GM18499 (cell line): ENCODE measurements around the gene FOXO1.

Experiments
- ATAC-seq: cut with Tn5 transposase; IDR thresholded peaks from one replicate; pipeline ENCODE4 v1.9.1; 2021; ENCODE audit warnings: moderate number of reproducible peaks; ENCODE audit not compliant: insufficient read depth, unreplicated experiment

Gene FOXO1

DNA sequence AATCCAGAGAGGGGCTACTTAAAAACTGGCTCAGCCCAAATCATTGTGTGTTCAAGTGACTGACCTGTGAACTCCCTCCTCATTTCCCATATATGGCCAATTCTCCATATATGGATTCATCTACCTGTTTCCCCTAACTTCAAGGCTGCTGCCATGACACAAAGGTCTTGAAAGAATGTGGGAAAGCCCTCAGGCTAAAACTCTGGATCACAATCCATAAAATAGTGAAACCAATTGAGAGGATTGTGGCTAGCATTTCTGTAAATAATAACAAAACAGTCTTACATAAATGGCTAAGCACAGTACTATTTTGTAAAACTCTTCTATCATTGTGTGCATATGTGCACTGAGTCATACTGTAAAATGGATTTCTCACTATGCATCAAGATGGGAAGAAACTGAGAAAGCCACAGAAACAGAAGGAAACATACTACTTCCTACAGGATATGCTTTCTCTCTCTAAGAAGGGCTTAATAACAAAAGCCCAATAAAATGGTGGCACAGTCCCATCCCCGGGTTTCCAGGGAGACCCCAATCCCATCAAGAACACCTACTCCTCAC lies 80.5 kb downstream of the FOXO1 start:
- ATAC-seq: no peak

DNA sequence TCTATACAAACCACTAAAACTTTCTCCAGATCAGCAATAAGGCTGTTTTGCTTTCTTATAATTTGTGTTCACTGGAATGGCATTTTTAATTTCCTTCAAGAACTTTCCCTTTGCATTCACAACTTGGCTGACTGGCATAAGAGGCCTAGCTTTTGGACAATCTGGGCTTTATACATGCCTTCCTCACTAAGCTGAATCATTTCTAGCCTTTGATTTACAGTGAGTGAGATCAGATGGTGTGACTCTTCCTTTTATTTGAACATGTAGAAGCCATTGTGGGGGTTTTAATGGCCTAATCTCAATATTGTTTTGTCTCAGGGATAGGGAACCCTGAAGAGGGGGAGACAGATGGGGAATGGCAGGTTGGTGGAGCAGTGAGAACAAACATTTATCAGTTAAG lies 82.7 kb downstream of the FOXO1 start:
- ATAC-seq: no peak

DNA sequence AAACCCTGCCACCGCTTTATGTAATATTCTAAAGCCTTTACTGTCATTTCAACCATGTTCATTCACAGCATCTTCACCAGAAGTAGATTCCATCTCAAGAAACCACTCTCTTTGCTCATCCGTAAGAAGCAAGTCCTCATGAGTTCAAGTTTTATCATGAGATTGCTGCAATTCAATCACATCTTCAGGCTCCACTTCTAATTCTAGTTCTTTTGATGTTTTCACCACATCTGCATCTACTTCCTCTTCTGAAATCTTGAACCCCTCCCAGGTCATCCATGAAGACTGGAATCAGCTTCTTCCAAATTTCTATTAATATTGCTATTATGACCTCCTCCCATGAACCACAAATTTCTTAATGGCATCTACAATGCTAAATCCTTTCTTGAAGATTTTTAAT lies 83.9 kb downstream of the FOXO1 start:
- ATAC-seq: no peak

- no peak for ATAC-seq
Measured at GRCh38 chr13:40581277-40581579, 85.2 kb downstream of the FOXO1 start.

DNA sequence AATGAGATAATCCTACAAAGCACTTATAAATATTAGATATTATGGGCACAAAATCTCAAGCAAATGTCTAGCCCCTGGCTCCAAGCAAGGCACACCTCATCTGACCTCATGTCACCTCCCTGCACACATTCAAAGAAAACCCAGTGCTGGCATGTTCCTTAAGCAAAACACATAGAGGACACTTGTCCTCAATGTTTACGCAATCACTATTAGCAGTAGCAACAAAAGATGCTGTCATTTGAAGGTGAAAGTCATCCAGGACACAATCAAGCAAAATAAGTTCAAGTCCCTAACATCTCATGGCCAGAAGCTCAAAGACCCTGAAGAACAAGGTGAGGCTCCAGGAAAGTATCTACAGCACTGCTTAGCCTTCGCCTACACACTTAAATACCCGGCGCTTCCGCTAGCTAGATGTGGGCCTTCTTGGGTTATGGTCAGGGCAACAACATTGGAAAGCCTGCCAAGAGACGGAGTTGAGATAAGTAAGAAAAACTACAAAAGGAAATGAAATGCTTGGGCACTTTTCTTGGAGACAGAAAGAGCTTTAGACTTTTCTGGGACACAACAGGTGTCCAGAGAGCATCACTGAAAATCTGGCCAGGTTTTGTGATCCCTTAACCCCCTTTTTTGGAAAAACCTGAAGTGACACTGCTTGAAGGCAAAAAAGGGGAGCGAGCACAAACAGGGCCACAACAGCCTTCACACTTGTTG lies 85.7 kb downstream of the FOXO1 start:
- no peak for ATAC-seq

- ATAC-seq: no peak
Measured at GRCh38 chr13:40579535-40579934, 86.9 kb downstream of the FOXO1 start.

- no peak for ATAC-seq
Measured at GRCh38 chr13:40578055-40578454, 88.4 kb downstream of the FOXO1 start.

GRCh38 chr13:40576369-40576768 lies 90.1 kb downstream of the FOXO1 start:
- no peak for ATAC-seq

DNA sequence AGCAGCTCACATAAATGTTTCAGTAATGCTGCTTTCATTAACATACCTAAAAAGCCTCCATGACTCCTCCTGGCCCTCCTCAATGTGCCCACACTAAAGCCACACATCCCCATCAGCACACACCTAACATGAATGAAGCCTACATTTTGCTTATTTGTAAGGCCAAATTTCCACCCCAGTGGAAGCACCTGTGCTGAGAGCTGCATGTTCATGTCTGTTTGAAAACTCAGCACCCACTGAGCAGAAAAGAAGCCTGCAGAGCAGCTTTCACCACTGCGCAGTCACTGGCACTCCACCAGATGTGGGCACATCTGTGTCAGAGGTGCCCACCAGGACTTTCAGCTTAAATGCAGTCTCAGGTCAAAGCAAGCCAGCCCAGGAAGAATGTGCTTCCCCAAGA lies 93.5 kb downstream of the FOXO1 start:
- ATAC-seq: no peak

- ATAC-seq: no peak
Measured at GRCh38 chr13:40571338-40571963, 95.0 kb downstream of the FOXO1 start.

DNA sequence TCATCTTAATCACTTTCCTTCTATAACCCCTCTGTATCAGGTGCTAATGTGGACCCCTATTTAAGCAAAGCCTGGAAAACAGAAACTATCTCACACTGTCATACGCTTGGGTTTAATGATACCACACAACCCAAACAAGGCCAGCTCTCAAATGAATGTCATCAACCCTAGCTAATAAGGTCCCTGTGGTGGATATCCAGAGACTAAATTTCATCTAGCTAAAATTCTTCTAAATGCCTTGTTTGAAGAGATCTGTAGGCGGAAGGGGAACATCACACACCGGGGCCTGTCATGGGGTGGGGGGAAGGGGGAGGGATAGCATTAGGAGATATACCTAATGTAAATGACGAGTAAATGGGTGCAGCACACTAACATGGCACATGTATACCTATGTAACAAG lies 95.5 kb downstream of the FOXO1 start:
- ATAC-seq: no peak

- ATAC-seq: no peak
Measured at GRCh38 chr13:40569024-40569350, 97.5 kb downstream of the FOXO1 start.

DNA sequence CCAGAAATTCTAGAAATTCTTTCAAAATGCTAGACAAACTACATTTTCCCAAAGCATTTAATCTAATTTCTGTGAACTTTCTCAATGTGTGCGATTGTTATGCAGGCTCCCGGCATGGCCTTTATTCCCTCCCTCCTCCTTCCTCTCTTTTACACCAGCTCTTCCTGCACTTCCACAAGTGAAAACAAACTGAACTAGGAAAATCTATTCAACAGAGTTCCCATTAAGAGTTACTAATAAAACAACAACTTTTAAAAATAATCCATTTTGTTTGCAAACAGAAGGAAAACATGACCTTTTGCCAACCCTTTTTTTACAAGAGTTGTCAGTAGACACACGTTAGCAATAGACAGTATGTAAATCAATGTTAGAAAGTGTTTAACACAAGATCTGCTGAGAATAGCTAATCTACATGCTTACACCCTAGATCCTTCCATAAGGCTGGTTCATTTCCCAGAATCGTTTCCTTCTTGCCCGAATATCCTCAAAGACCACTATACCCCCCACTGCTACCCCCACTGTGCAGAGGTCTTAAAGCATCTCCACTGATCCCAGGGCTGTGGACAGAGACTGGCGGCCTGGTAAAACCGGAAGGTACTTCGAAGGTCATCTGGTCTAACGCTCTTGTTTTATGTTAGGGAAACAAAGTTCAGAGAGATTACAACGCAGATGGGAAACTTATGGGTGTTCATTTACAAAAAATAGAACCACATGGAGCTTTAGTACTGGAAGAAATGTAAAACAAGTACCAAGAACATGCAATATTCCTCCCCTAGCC lies 98.0 kb downstream of the FOXO1 start:
- no peak for ATAC-seq

GRCh38 chr13:40566811-40567210 lies 99.6 kb downstream of the FOXO1 start:
- ATAC-seq: no peak

GRCh38 chr13:40565282-40566148 lies 100.9 kb downstream of the FOXO1 start:
- no peak for ATAC-seq

- no peak for ATAC-seq
Measured at GRCh38 chr13:40564342-40565001, 102.0 kb downstream of the FOXO1 start.

- ATAC-seq: no peak
Measured at GRCh38 chr13:40563350-40564125, 102.9 kb downstream of the FOXO1 start.

DNA sequence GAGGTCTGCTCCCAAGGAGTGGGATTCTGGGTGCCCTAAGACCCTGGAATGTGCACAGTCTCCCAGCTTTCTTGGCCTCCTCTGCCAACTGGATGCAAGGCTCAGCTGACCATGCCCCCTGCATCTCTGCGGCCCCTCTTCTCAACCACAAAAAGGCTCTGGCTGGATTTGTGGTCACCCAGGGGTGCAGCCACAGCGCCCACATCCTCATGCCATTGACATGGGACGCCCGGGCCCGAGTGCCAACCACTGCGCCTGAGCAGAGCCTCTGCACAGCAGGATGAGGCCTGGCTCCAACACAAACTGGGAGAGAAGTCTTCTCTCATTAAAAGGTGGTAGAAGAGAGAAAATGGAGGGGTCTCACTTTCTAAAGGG lies 103.5 kb downstream of the FOXO1 start:
- no peak for ATAC-seq

- no peak for ATAC-seq
Measured at GRCh38 chr13:40559915-40560314, 106.5 kb downstream of the FOXO1 start.
